ENCODE data around the gene DOCK1. TPM values are rescaled to one million over a fixed set of nuclear protein-coding genes. Genes with fewer than 3 reads are reported as not detected.

Gene DOCK1
- total RNA-seq, 1 donor from 2014 or later, result 52.7 TPM

- Histone ChIP-seq H3K27me3 (ENCODE audit: control insufficient read depth in 3 of 3, insufficient read depth in 3 of 3, low read length in 3 of 3) (no peaks in the 10 kb centered on the region), H3K4me1 (ENCODE audit: control insufficient read depth in 3 of 3, insufficient read depth in 3 of 3, low read length in 3 of 3) (peaks cover 0 to 2% (median 0%) of the 10 kb centered on the region in 3 donors), H3K4me3 (ENCODE audit: low read length in 3 of 3) (no peak overlapping the region), H3K36me3 (ENCODE audit: control insufficient read depth in 3 of 3, insufficient read depth in 3 of 3, low read length in 3 of 3) (peaks cover 0 to 6% (median 0%) of the 10 kb centered on the region in 3 donors), H3K27ac (ENCODE audit: low read depth, low read length) (no peak overlapping the region), H3K9me3 (ENCODE audit: control insufficient read depth in 3 of 3, low read length in 3 of 3) (no peaks in the 10 kb centered on the region), H3K9ac (ENCODE audit: low read depth in 1 of 3, low read length in 3 of 3) (no peak overlapping the region)
Measured at GRCh38 chr10:126979311-126979710, 74.1 kb downstream of the DOCK1 start.

GRCh38 chr10:126993208-126993607 lies 88.0 kb downstream of the DOCK1 start:
- Histone ChIP-seq H3K27ac (ENCODE audit: low read depth, low read length) (no peak overlapping the region), H3K9me3 (ENCODE audit: control insufficient read depth in 3 of 3, low read length in 3 of 3) (no peaks in the 10 kb centered on the region), H3K9ac (ENCODE audit: low read depth in 1 of 3, low read length in 3 of 3) (no peak overlapping the region), H3K4me1 (ENCODE audit: control insufficient read depth in 3 of 3, insufficient read depth in 3 of 3, low read length in 3 of 3) (no peaks in the 10 kb centered on the region), H3K27me3 (ENCODE audit: control insufficient read depth in 3 of 3, insufficient read depth in 3 of 3, low read length in 3 of 3) (no peaks in the 10 kb centered on the region), H3K4me3 (ENCODE audit: low read length in 3 of 3) (no peak overlapping the region), H3K36me3 (ENCODE audit: control insufficient read depth in 3 of 3, insufficient read depth in 3 of 3, low read length in 3 of 3) (peaks cover 0 to 12% (median 3%) of the 10 kb centered on the region in 3 donors)

- Histone ChIP-seq H3K27me3 (ENCODE audit: control insufficient read depth in 3 of 3, insufficient read depth in 3 of 3, low read length in 3 of 3) (no peaks in the 10 kb centered on the region), H3K4me3 (ENCODE audit: low read length in 3 of 3) (no peak overlapping the region), H3K27ac (ENCODE audit: low read depth, low read length) (no peak overlapping the region), H3K9me3 (ENCODE audit: control insufficient read depth in 3 of 3, low read length in 3 of 3) (no peaks in the 10 kb centered on the region), H3K9ac (ENCODE audit: low read depth in 1 of 3, low read length in 3 of 3) (no peak overlapping the region), H3K4me1 (ENCODE audit: control insufficient read depth in 3 of 3, insufficient read depth in 3 of 3, low read length in 3 of 3) (no peaks in the 10 kb centered on the region), H3K36me3 (ENCODE audit: control insufficient read depth in 3 of 3, insufficient read depth in 3 of 3, low read length in 3 of 3) (peaks cover 0 to 14% (median 3%) of the 10 kb centered on the region in 3 donors)
Measured at GRCh38 chr10:126997801-126998590, 92.8 kb downstream of the DOCK1 start.

GRCh38 chr10:127000598-127000997 lies 95.4 kb downstream of the DOCK1 start:
- H3K9ac ChIP-seq (ENCODE audit: low read depth in 1 of 3, low read length in 3 of 3), result no peak overlapping the region
- H3K27me3 ChIP-seq (ENCODE audit: control insufficient read depth in 3 of 3, insufficient read depth in 3 of 3, low read length in 3 of 3), result no peaks in the 10 kb centered on the region
- H3K4me1 ChIP-seq (ENCODE audit: control insufficient read depth in 3 of 3, insufficient read depth in 3 of 3, low read length in 3 of 3), result no peaks in the 10 kb centered on the region
- no peaks in the 10 kb centered on the region for H3K9me3 ChIP-seq (ENCODE audit: control insufficient read depth in 3 of 3, low read length in 3 of 3)
- no peak overlapping the region for H3K4me3 ChIP-seq (ENCODE audit: low read length in 3 of 3)
- no peak overlapping the region for H3K27ac ChIP-seq (ENCODE audit: low read depth, low read length)
- peaks cover 0 to 18% (median 3%) of the 10 kb centered on the region in 3 donors for H3K36me3 ChIP-seq (ENCODE audit: control insufficient read depth in 3 of 3, insufficient read depth in 3 of 3, low read length in 3 of 3)

- Histone ChIP-seq H3K4me3 (ENCODE audit: low read length in 3 of 3) (no peak overlapping the region), H3K4me1 (ENCODE audit: control insufficient read depth in 3 of 3, insufficient read depth in 3 of 3, low read length in 3 of 3) (no peaks in the 10 kb centered on the region), H3K9ac (ENCODE audit: low read depth in 1 of 3, low read length in 3 of 3) (no peak overlapping the region), H3K27me3 (ENCODE audit: control insufficient read depth in 3 of 3, insufficient read depth in 3 of 3, low read length in 3 of 3) (no peaks in the 10 kb centered on the region), H3K36me3 (ENCODE audit: control insufficient read depth in 3 of 3, insufficient read depth in 3 of 3, low read length in 3 of 3) (peaks cover 0 to 16% (median 3%) of the 10 kb centered on the region in 3 donors), H3K27ac (ENCODE audit: low read depth, low read length) (no peak overlapping the region), H3K9me3 (ENCODE audit: control insufficient read depth in 3 of 3, low read length in 3 of 3) (no peaks in the 10 kb centered on the region)
Measured at GRCh38 chr10:127003032-127003685, 97.9 kb downstream of the DOCK1 start.

GRCh38 chr10:127006453-127006852 lies 101.2 kb downstream of the DOCK1 start:
- Histone ChIP-seq H3K27ac (ENCODE audit: low read depth, low read length) (no peak overlapping the region), H3K9ac (ENCODE audit: low read depth in 1 of 3, low read length in 3 of 3) (no peak overlapping the region), H3K27me3 (ENCODE audit: control insufficient read depth in 3 of 3, insufficient read depth in 3 of 3, low read length in 3 of 3) (no peaks in the 10 kb centered on the region), H3K4me1 (ENCODE audit: control insufficient read depth in 3 of 3, insufficient read depth in 3 of 3, low read length in 3 of 3) (no peaks in the 10 kb centered on the region), H3K4me3 (ENCODE audit: low read length in 3 of 3) (no peak overlapping the region), H3K9me3 (ENCODE audit: control insufficient read depth in 3 of 3, low read length in 3 of 3) (no peaks in the 10 kb centered on the region), H3K36me3 (ENCODE audit: control insufficient read depth in 3 of 3, insufficient read depth in 3 of 3, low read length in 3 of 3) (peaks cover 0 to 14% (median 0%) of the 10 kb centered on the region in 3 donors)

- Histone ChIP-seq H3K27ac (ENCODE audit: low read depth, low read length) (no peak overlapping the region), H3K9me3 (ENCODE audit: control insufficient read depth in 3 of 3, low read length in 3 of 3) (no peaks in the 10 kb centered on the region), H3K36me3 (ENCODE audit: control insufficient read depth in 3 of 3, insufficient read depth in 3 of 3, low read length in 3 of 3) (peaks cover 0 to 10% (median 0%) of the 10 kb centered on the region in 3 donors)
Measured at GRCh38 chr10:127009366-127009765, 104.1 kb downstream of the DOCK1 start.

GRCh38 chr10:127011174-127011573 lies 105.9 kb downstream of the DOCK1 start:
- no peaks in the 10 kb centered on the region for H3K27me3 ChIP-seq (ENCODE audit: control insufficient read depth in 3 of 3, insufficient read depth in 3 of 3, low read length in 3 of 3)
- H3K9ac ChIP-seq (ENCODE audit: low read depth in 1 of 3, low read length in 3 of 3), result no peak overlapping the region
- no peak overlapping the region for H3K4me3 ChIP-seq (ENCODE audit: low read length in 3 of 3)
- H3K4me1 ChIP-seq (ENCODE audit: control insufficient read depth in 3 of 3, insufficient read depth in 3 of 3, low read length in 3 of 3), result peaks cover 10 to 12% (median 11%) of the 10 kb centered on the region in 3 donors
- no peak overlapping the region for H3K27ac ChIP-seq (ENCODE audit: low read depth, low read length)
- no peaks in the 10 kb centered on the region for H3K9me3 ChIP-seq (ENCODE audit: control insufficient read depth in 3 of 3, low read length in 3 of 3)
- H3K36me3 ChIP-seq (ENCODE audit: control insufficient read depth in 3 of 3, insufficient read depth in 3 of 3, low read length in 3 of 3), result peaks cover 0 to 6% (median 0%) of the 10 kb centered on the region in 3 donors

More at GRCh38 chr10:127009366-127009765, 104.1 kb downstream of the DOCK1 start:
- no peaks in the 10 kb centered on the region for H3K27me3 ChIP-seq (ENCODE audit: control insufficient read depth in 3 of 3, insufficient read depth in 3 of 3, low read length in 3 of 3)
- H3K4me1 ChIP-seq (ENCODE audit: control insufficient read depth in 3 of 3, insufficient read depth in 3 of 3, low read length in 3 of 3), result peaks cover 10 to 12% (median 11%) of the 10 kb centered on the region in 3 donors
- no peak overlapping the region for H3K9ac ChIP-seq (ENCODE audit: low read depth in 1 of 3, low read length in 3 of 3)
- no peak overlapping the region for H3K4me3 ChIP-seq (ENCODE audit: low read length in 3 of 3)

GRCh38 chr10:127012071-127012768 lies 107.0 kb downstream of the DOCK1 start:
- Histone ChIP-seq H3K27me3 (ENCODE audit: control insufficient read depth in 3 of 3, insufficient read depth in 3 of 3, low read length in 3 of 3) (no peaks in the 10 kb centered on the region), H3K4me3 (ENCODE audit: low read length in 3 of 3) (peak overlapping the region in 1 of 3 donors; percentile 41), H3K9ac (ENCODE audit: low read depth in 1 of 3, low read length in 3 of 3) (peak overlapping the region in 1 of 3 donors; percentile 16), H3K36me3 (ENCODE audit: control insufficient read depth in 3 of 3, insufficient read depth in 3 of 3, low read length in 3 of 3) (peaks cover 0 to 5% (median 0%) of the 10 kb centered on the region in 3 donors), H3K4me1 (ENCODE audit: control insufficient read depth in 3 of 3, insufficient read depth in 3 of 3, low read length in 3 of 3) (peaks cover 10 to 12% (median 11%) of the 10 kb centered on the region in 3 donors), H3K9me3 (ENCODE audit: control insufficient read depth in 3 of 3, low read length in 3 of 3) (no peaks in the 10 kb centered on the region), H3K27ac (ENCODE audit: low read depth, low read length) (no peak overlapping the region)
